Measurements from ENCODE around the gene CDKAL1.

Gene CDKAL1

GRCh38 chr6:21161707-21162106 lies 627.5 kb downstream of the CDKAL1 start:
- Histone ChIP-seq H3K4me1 (ENCODE audit: control insufficient read depth, insufficient read depth, low read length, poor library complexity, severe bottlenecking) (no peaks in the 10 kb centered on the region), H3K27ac (ENCODE audit: low read depth, low read length, severe bottlenecking) (no peak overlapping the region), H3K9me3 (ENCODE audit: control insufficient read depth, low read length) (no peaks in the 10 kb centered on the region), H3K36me3 (ENCODE audit: control insufficient read depth, insufficient read depth, low read length) (no peaks in the 10 kb centered on the region), H3K4me3 (ENCODE audit: extremely low read depth, insufficient read depth, low read length, poor library complexity, severe bottlenecking) (no peak overlapping the region)
- 89 to 100% methylated on average over 3 to 4 of the region's 4 CpGs for WGBS, 2 experiments (ENCODE audit: insufficient coverage in 2 of 2)

GRCh38 chr6:21163110-21163837 lies 629.0 kb downstream of the CDKAL1 start:
- WGBS, 2 experiments (ENCODE audit: insufficient coverage in 2 of 2) = 83 to 93% methylated on average over 10 to 11 of the region's 13 CpGs
- Histone ChIP-seq H3K36me3 (ENCODE audit: control insufficient read depth, insufficient read depth, low read length) (no peaks in the 10 kb centered on the region), H3K9me3 (ENCODE audit: control insufficient read depth, low read length) (no peaks in the 10 kb centered on the region), H3K27ac (ENCODE audit: low read depth, low read length, severe bottlenecking) (no peak overlapping the region), H3K4me1 (ENCODE audit: control insufficient read depth, insufficient read depth, low read length, poor library complexity, severe bottlenecking) (no peaks in the 10 kb centered on the region), H3K4me3 (ENCODE audit: extremely low read depth, insufficient read depth, low read length, poor library complexity, severe bottlenecking) (no peak overlapping the region)

GRCh38 chr6:21163838-21164180 lies 629.6 kb downstream of the CDKAL1 start:
- 100% methylated on average over 1 of the region's 2 CpGs; no CpG with 5 or more reads in 1 of the 2 experiments for WGBS, 2 experiments (ENCODE audit: insufficient coverage in 2 of 2)

GRCh38 chr6:21164768-21165326 lies 630.6 kb downstream of the CDKAL1 start:
- no peaks in the 10 kb centered on the region for H3K9me3 ChIP-seq (ENCODE audit: control insufficient read depth, low read length)
- H3K4me3 ChIP-seq (ENCODE audit: extremely low read depth, insufficient read depth, low read length, poor library complexity, severe bottlenecking) = no peak overlapping the region
- H3K4me1 ChIP-seq (ENCODE audit: control insufficient read depth, insufficient read depth, low read length, poor library complexity, severe bottlenecking) = no peaks in the 10 kb centered on the region
- H3K27ac ChIP-seq (ENCODE audit: low read depth, low read length, severe bottlenecking) = no peak overlapping the region
- WGBS, 2 experiments (ENCODE audit: insufficient coverage in 2 of 2) = no CpG with 5 or more reads among the region's 2 CpGs
- H3K36me3 ChIP-seq (ENCODE audit: control insufficient read depth, insufficient read depth, low read length) = no peaks in the 10 kb centered on the region

More at GRCh38 chr6:21163838-21164180, 629.6 kb downstream of the CDKAL1 start:
- Histone ChIP-seq H3K9me3 (ENCODE audit: control insufficient read depth, low read length) (no peaks in the 10 kb centered on the region), H3K36me3 (ENCODE audit: control insufficient read depth, insufficient read depth, low read length) (no peaks in the 10 kb centered on the region), H3K27ac (ENCODE audit: low read depth, low read length, severe bottlenecking) (no peak overlapping the region), H3K4me1 (ENCODE audit: control insufficient read depth, insufficient read depth, low read length, poor library complexity, severe bottlenecking) (no peaks in the 10 kb centered on the region), H3K4me3 (ENCODE audit: extremely low read depth, insufficient read depth, low read length, poor library complexity, severe bottlenecking) (no peak overlapping the region)

- Histone ChIP-seq H3K36me3 (ENCODE audit: control insufficient read depth, insufficient read depth, low read length) (no peaks in the 10 kb centered on the region), H3K9me3 (ENCODE audit: control insufficient read depth, low read length) (no peaks in the 10 kb centered on the region), H3K4me1 (ENCODE audit: control insufficient read depth, insufficient read depth, low read length, poor library complexity, severe bottlenecking) (no peaks in the 10 kb centered on the region), H3K4me3 (ENCODE audit: extremely low read depth, insufficient read depth, low read length, poor library complexity, severe bottlenecking) (no peak overlapping the region), H3K27ac (ENCODE audit: low read depth, low read length, severe bottlenecking) (no peak overlapping the region)
- WGBS, 2 experiments (ENCODE audit: insufficient coverage in 2 of 2) = 93 to 100% methylated on average over 1 of the region's 2 CpGs
Observed at GRCh38 chr6:21166754-21167153, 632.5 kb downstream of the CDKAL1 start.

- WGBS, 2 experiments (ENCODE audit: insufficient coverage in 2 of 2) = 95 to 97% methylated on average over 4 to 6 of the region's 6 CpGs
Observed at GRCh38 chr6:21167790-21168189, 633.5 kb downstream of the CDKAL1 start.

GRCh38 chr6:21171801-21172200 lies 637.5 kb downstream of the CDKAL1 start:
- Histone ChIP-seq H3K9me3 (ENCODE audit: control insufficient read depth, low read length) (no peaks in the 10 kb centered on the region), H3K36me3 (ENCODE audit: control insufficient read depth, insufficient read depth, low read length) (no peaks in the 10 kb centered on the region), H3K4me1 (ENCODE audit: control insufficient read depth, insufficient read depth, low read length, poor library complexity, severe bottlenecking) (no peaks in the 10 kb centered on the region), H3K27ac (ENCODE audit: low read depth, low read length, severe bottlenecking) (no peak overlapping the region), H3K4me3 (ENCODE audit: extremely low read depth, insufficient read depth, low read length, poor library complexity, severe bottlenecking) (no peak overlapping the region)
- 83% methylated on average over 3 of the region's 4 CpGs; no CpG with 5 or more reads in 1 of the 2 experiments for WGBS, 2 experiments (ENCODE audit: insufficient coverage in 2 of 2)

More at GRCh38 chr6:21167790-21168189, 633.5 kb downstream of the CDKAL1 start:
- H3K4me3 ChIP-seq (ENCODE audit: extremely low read depth, insufficient read depth, low read length, poor library complexity, severe bottlenecking) = no peak overlapping the region
- H3K27ac ChIP-seq (ENCODE audit: low read depth, low read length, severe bottlenecking) = no peak overlapping the region
- H3K9me3 ChIP-seq (ENCODE audit: control insufficient read depth, low read length) = no peaks in the 10 kb centered on the region
- no peaks in the 10 kb centered on the region for H3K36me3 ChIP-seq (ENCODE audit: control insufficient read depth, insufficient read depth, low read length)
- H3K4me1 ChIP-seq (ENCODE audit: control insufficient read depth, insufficient read depth, low read length, poor library complexity, severe bottlenecking) = no peaks in the 10 kb centered on the region

GRCh38 chr6:21173031-21173430 lies 638.8 kb downstream of the CDKAL1 start:
- Histone ChIP-seq H3K36me3 (ENCODE audit: control insufficient read depth, insufficient read depth, low read length) (no peaks in the 10 kb centered on the region), H3K4me3 (ENCODE audit: extremely low read depth, insufficient read depth, low read length, poor library complexity, severe bottlenecking) (no peak overlapping the region), H3K27ac (ENCODE audit: low read depth, low read length, severe bottlenecking) (no peak overlapping the region), H3K4me1 (ENCODE audit: control insufficient read depth, insufficient read depth, low read length, poor library complexity, severe bottlenecking) (no peaks in the 10 kb centered on the region), H3K9me3 (ENCODE audit: control insufficient read depth, low read length) (no peaks in the 10 kb centered on the region)
- 100% methylated on average over 1 of the region's 2 CpGs; no CpG with 5 or more reads in 1 of the 2 experiments for WGBS, 2 experiments (ENCODE audit: insufficient coverage in 2 of 2)

- 93 to 100% methylated on average over 1 to 2 of the region's 2 CpGs for WGBS, 2 experiments (ENCODE audit: insufficient coverage in 2 of 2)
- no peak overlapping the region for H3K27ac ChIP-seq (ENCODE audit: low read depth, low read length, severe bottlenecking)
Observed at GRCh38 chr6:21173678-21174077, 639.4 kb downstream of the CDKAL1 start.

GRCh38 chr6:21176197-21176596 lies 641.9 kb downstream of the CDKAL1 start:
- Histone ChIP-seq H3K36me3 (ENCODE audit: control insufficient read depth, insufficient read depth, low read length) (no peaks in the 10 kb centered on the region), H3K27ac (ENCODE audit: low read depth, low read length, severe bottlenecking) (no peak overlapping the region), H3K4me3 (ENCODE audit: extremely low read depth, insufficient read depth, low read length, poor library complexity, severe bottlenecking) (no peak overlapping the region), H3K4me1 (ENCODE audit: control insufficient read depth, insufficient read depth, low read length, poor library complexity, severe bottlenecking) (no peaks in the 10 kb centered on the region), H3K9me3 (ENCODE audit: control insufficient read depth, low read length) (no peaks in the 10 kb centered on the region)
- 91 to 100% methylated on average over 3 of the region's 4 CpGs for WGBS, 2 experiments (ENCODE audit: insufficient coverage in 2 of 2)

More at GRCh38 chr6:21173678-21174077, 639.4 kb downstream of the CDKAL1 start:
- Histone ChIP-seq H3K4me1 (ENCODE audit: control insufficient read depth, insufficient read depth, low read length, poor library complexity, severe bottlenecking) (no peaks in the 10 kb centered on the region), H3K36me3 (ENCODE audit: control insufficient read depth, insufficient read depth, low read length) (no peaks in the 10 kb centered on the region), H3K4me3 (ENCODE audit: extremely low read depth, insufficient read depth, low read length, poor library complexity, severe bottlenecking) (no peak overlapping the region), H3K9me3 (ENCODE audit: control insufficient read depth, low read length) (no peaks in the 10 kb centered on the region)

- Histone ChIP-seq H3K36me3 (ENCODE audit: control insufficient read depth, insufficient read depth, low read length) (no peaks in the 10 kb centered on the region), H3K27ac (ENCODE audit: low read depth, low read length, severe bottlenecking) (no peak overlapping the region), H3K4me1 (ENCODE audit: control insufficient read depth, insufficient read depth, low read length, poor library complexity, severe bottlenecking) (no peaks in the 10 kb centered on the region), H3K4me3 (ENCODE audit: extremely low read depth, insufficient read depth, low read length, poor library complexity, severe bottlenecking) (no peak overlapping the region), H3K9me3 (ENCODE audit: control insufficient read depth, low read length) (no peaks in the 10 kb centered on the region)
- WGBS, 2 experiments (ENCODE audit: insufficient coverage in 2 of 2) = no CpG with 5 or more reads among the region's 1 CpG
Observed at GRCh38 chr6:21180155-21180554, 645.9 kb downstream of the CDKAL1 start.
